Spleen (tissue), 11 donors: ENCODE results near the gene NRDC. TPM values are rescaled to one million over a fixed set of nuclear protein-coding genes. Genes with fewer than 3 reads are reported as not detected.

ENCODE experiments used
- DNase-seq: peaks from one replicate; pipeline ENCODE4 v3.0.0-alpha.2; 2020
- H3K27ac ChIP-seq, 8 donors: fragments of 200-600 bp; sonication (generic) in 7 of 8; 1 replicate in 4 of 8; 2 replicates in 4 of 8; pipeline versions ENCODE4 v1.5.0 to v1.8.0; 2016 to 2021; ENCODE audit warnings: inconsistent platforms in 4 of 8, mild to moderate bottlenecking in 4 of 8, moderate library complexity in 1 of 8
- H3K27me3 ChIP-seq, 7 donors: fragments of 200-600 bp; sonication (generic) in 6 of 7; replicated peaks in 1 of 7; 1 replicate in 4 of 7; 2 replicates in 3 of 7; pipeline versions ENCODE4 v1.5.0 to v1.8.0; 2016 to 2021; ENCODE audit warnings: inconsistent platforms in 3 of 7, mild to moderate bottlenecking in 1 of 7
- H3K36me3 ChIP-seq, 6 donors: fragments of 200-600 bp; sonication (generic) in 5 of 6; 1 replicate in 4 of 6; 2 replicates in 2 of 6; pipeline versions ENCODE4 v1.5.0 to v1.8.0; 2016 to 2021; ENCODE audit warnings: inconsistent platforms in 2 of 6
- H3K4me1 ChIP-seq, 6 donors: fragments of 200-600 bp; sonication (generic) in 5 of 6; 1 replicate in 3 of 6; 2 replicates in 3 of 6; pipeline versions ENCODE4 v1.5.0 to v1.8.0; 2016 to 2021; ENCODE audit warnings: inconsistent platforms in 3 of 6
- H3K4me3 ChIP-seq, 8 donors: fragments of 200-600 bp; sonication (generic) in 7 of 8; 1 replicate in 4 of 8; 2 replicates in 4 of 8; pipeline versions ENCODE4 v1.5.0 to v1.8.0; 2016 to 2021; ENCODE audit warnings: inconsistent platforms in 4 of 8, mild to moderate bottlenecking in 4 of 8, moderate library complexity in 2 of 8
- H3K9me3 ChIP-seq, 8 donors: fragments of 200-600 bp; sonication (generic) in 7 of 8; 1 replicate in 4 of 8; 2 replicates in 4 of 8; pipeline versions ENCODE4 v1.5.0 to v1.8.0; 2016 to 2021; ENCODE audit warnings: inconsistent platforms in 4 of 8
- CTCF ChIP-seq, 11 experiments: fragments of 200-600 bp in 7 of 11; fragments of 450-650 bp in 4 of 11; sonication (generic) in 4 of 11; IDR thresholded peaks in 8 of 11; conservative IDR thresholded peaks in 3 of 11; 1 replicate in 7 of 11; 2 replicates in 4 of 11; pipeline versions ENCODE4 v1.4.0 to v1.8.0; 2016 to 2021; ENCODE audit warnings: antibody characterized with exemption in 11 of 11, inconsistent platforms in 4 of 11, mild to moderate bottlenecking in 1 of 11
- POLR2A ChIP-seq, 3 donors: fragments of 450-650 bp; IDR thresholded peaks; one replicate each; pipeline ENCODE4 v1.5.1; 2017; ENCODE audit warnings: antibody characterized with exemption in 3 of 3, mild to moderate bottlenecking in 1 of 3
- POLR2AphosphoS5 ChIP-seq, 3 donors: sonication (generic); formaldehyde crosslinking; IDR thresholded peaks; one replicate each; pipeline ENCODE4 v1.5.1; 2017; ENCODE audit warnings: antibody characterized with exemption in 3 of 3
- WGBS, 5 donors: extraction: QIAGEN DNeasy Blood & Tissue Kit in 3 of 5; methylation state at CpG; one replicate each; pipeline versions ENCODE4 v1.1.5 to v1.1.7; 2013 to 2018; 5-methylcytosine and 5-hydroxymethylcytosine counted together
- intact Hi-C: fragments of 100-400 bp; cut with DNase I; formaldehyde crosslinking; loops from one replicate; pipeline ENCODE4 v1.15.0; 2023; ENCODE audit warnings: low total_unique reads
- microRNA-seq, 3 donors: library from miRNA; unstranded; fragments of <30 nt; microRNA quantifications; one replicate each; pipeline versions ENCODE4 to v1.1.0, GENCODE V29; 2019 to 2020
- polyA plus RNA-seq, 3 donors: library from polyadenylated mRNA; stranded (reverse); fragments of 200-250 nt; gene quantifications; one replicate each; pipeline ENCODE4 v1.2.1, GENCODE V29; 2013
- small RNA-seq, 4 donors: library from RNA; depleted of rRNA; stranded (forward); fragments of <200 nt; gene quantifications; one replicate each; pipeline ENCODE3, GENCODE V24; 2016
- total RNA-seq, 7 donors: library from RNA; depleted of rRNA in 3 of 7; stranded (reverse); fragments of >200 nt in 3 of 7; fragmentation: NEBNext Ultra II Directional in 4 of 7; extraction: Animal tissue kit (Norgen Biotek cat#: 25700) in 4 of 7; gene quantifications; one replicate each; pipeline versions ENCODE4 v1.1.0 to v1.2.1, GENCODE V29; 2016 to 2021
- donor health status: healthy with polysubstance abuse.
- donor health status: DM: no; HTN: no; CAD: no; lungs with moderate emphysema.
- donor health status: DM: no; HTN: no; CAD: no.
- donor health status: Bipolar disorder and iron deficiency.
- donor health status: healthy.
- donor health status: DM: no; HTN: no; CAD: no.
- donor health status: DM: yes; HTN: yes; CAD: no.

NRDC gene
- total and polyA plus RNA-seq, 10 donors = 61.3 to 189 (median 120) TPM

- Histone ChIP-seq H3K27ac (no peak overlapping the region), H3K9me3 (no peaks in the 10 kb centered on the region), H3K4me1 (peaks cover 0 to 24% (median 11%) of the 10 kb centered on the region in 6 donors), H3K4me3 (no peak overlapping the region), H3K36me3 (peaks cover 0 to 6% (median 0%) of the 10 kb centered on the region in 6 donors), H3K27me3 (no peaks in the 10 kb centered on the region)
- TF ChIP-seq POLR2A (IDR thresholded peaks at IDR 0.05) = no peak
- TF ChIP-seq POLR2AphosphoS5 (IDR thresholded peaks at IDR 0.05) = no peak
- TF ChIP-seq CTCF (IDR thresholded peaks at IDR 0.05 in 8 of 11, conservative IDR thresholded peaks at IDR 0.05 in 3 of 11) = no peak
- no peak for DNase-seq
- intact Hi-C loops = no loop called here
- 41 to 63% (median 45%) methylated on average over 3 of the region's 3 CpGs for WGBS, 5 donors
These were observed 137.9 kb downstream of the NRDC start for GRCh38 chr1:51740652-51741051.

Small RNAs within 50 kb of the gene (microRNA-seq; reads per million reads assigned to microRNA genes)
- 0 reads per million in 3 donors for gene MIR761

Small RNAs within 50 kb of the gene (small RNA-seq; reads per million reads assigned to genes)
- gene AL050343.2 = 0 reads per million in 4 donors

Other genes starting within 250 kb of the NRDC start
- under 1 TPM; 0.11 to 0.32 (median 0.13) TPM for gene RAB3B, start 112.0 kb upstream of the NRDC start, total RNA-seq
- gene RAB3B, start 112.0 kb upstream of the NRDC start, polyA plus RNA-seq = under 1 TPM in 1 of 3 donors, not detected in 2; 0.02 TPM
- gene KTI12, start 155.1 kb upstream of the NRDC start, total RNA-seq = 10 to 100 TPM in 3 of 7 donors, 1 to 10 TPM in 4; 7.4 to 15.7 (median 9.5) TPM
- gene KTI12, start 155.1 kb upstream of the NRDC start, polyA plus RNA-seq = 10 to 100 TPM in 2 of 3 donors, 1 to 10 TPM in 1; 9.4 to 14.5 (median 12.0) TPM
- 10 to 100 TPM; 40.1 to 49.5 (median 44.2) TPM for gene TXNDC12, start 176.5 kb upstream of the NRDC start, total RNA-seq
- 10 to 100 TPM; 10.3 to 18.1 (median 17.7) TPM for gene TXNDC12, start 176.5 kb upstream of the NRDC start, polyA plus RNA-seq
- gene BTF3L4, start 177.6 kb upstream of the NRDC start, total RNA-seq = 10 to 100 TPM; 30.0 to 48.6 (median 37.0) TPM
- 10 to 100 TPM; 29.5 to 40.2 (median 37.2) TPM for gene BTF3L4, start 177.6 kb upstream of the NRDC start, polyA plus RNA-seq